H1 (cell line): ENCODE results near the gene SIPA1L3. TPM values are rescaled to one million over a fixed set of nuclear protein-coding genes. Genes with fewer than 3 reads are reported as not detected.

Experiments used
- CTCF ChIA-PET: fragments of 300-600 bp; sonication (Branson Sonifier 250); formaldehyde crosslinking; loops from one replicate; lab custom pipeline; 2021; ENCODE audit not compliant: partially characterized antibody; lab: Charles Lee
- POLR2A ChIA-PET: fragments of 300-600 bp; sonication (Branson Sonifier 250); formaldehyde crosslinking; loops from one replicate; lab custom pipeline; 2021; ENCODE audit warnings: inconsistent platforms; ENCODE audit not compliant: partially characterized antibody; lab: Charles Lee
- DNase-seq, 2 experiments: peaks; one replicate each; pipeline versions ENCODE4 v3.0.0 to v3.0.0-alpha.2; 2010 to 2022; ENCODE audit warnings: low spot score in 2 of 2, low read depth in 1 of 2, mixed read lengths in 1 of 2
- FAIRE-seq: peaks from 2 replicates; lab custom pipeline; 2011; peaks lifted over from hg19 to GRCh38; lab: Jason Lieb, UNC
- H2AFZ ChIP-seq: 2 replicates; pipeline ENCODE4 v1.8.1; 2012; ENCODE audit warnings: low read length, inconsistent platforms
- H2AK5ac ChIP-seq: 2 replicates; pipeline ENCODE4 v1.6.1; 2013; ENCODE audit warnings: low read depth, low read length
- H2BK120ac ChIP-seq: replicated peaks from 2 replicates; pipeline ENCODE3; 2013; ENCODE audit warnings: low read depth, low read length, inconsistent platforms
- H2BK12ac ChIP-seq: 2 replicates; pipeline ENCODE4 v1.6.1; 2013; ENCODE audit warnings: low read depth, low read length
- H2BK15ac ChIP-seq: 2 replicates; pipeline ENCODE4 v1.6.1; 2013; ENCODE audit warnings: low read length
- H2BK20ac ChIP-seq: 2 replicates; pipeline ENCODE4 v1.6.1; 2013; ENCODE audit warnings: low read length
- H2BK5ac ChIP-seq: 2 replicates; pipeline ENCODE4 v1.6.1; 2013; ENCODE audit warnings: low read depth, low read length
- H3K14ac ChIP-seq: 2 replicates; pipeline ENCODE4 v1.6.1; 2013; ENCODE audit warnings: inconsistent platforms; ENCODE audit not compliant: insufficient read length
- H3K18ac ChIP-seq: 2 replicates; pipeline ENCODE4 v1.6.1; 2013; ENCODE audit warnings: low read length; ENCODE audit errors: extremely low read depth
- H3K23ac ChIP-seq: 2 replicates; pipeline ENCODE4 v1.6.1; 2013; ENCODE audit warnings: inconsistent platforms; ENCODE audit not compliant: insufficient read length
- H3K23me2 ChIP-seq: 2 replicates; pipeline ENCODE4 v1.6.1; 2013; ENCODE audit warnings: low read depth, low read length
- H3K27ac ChIP-seq: 2 replicates; pipeline ENCODE4 v1.6.1; 2011; ENCODE audit warnings: low read depth, low read length, inconsistent platforms
- H3K27me3 ChIP-seq, 4 experiments: replicated peaks in 1 of 4; 1 replicate in 1 of 4; 2 replicates in 3 of 4; pipeline versions ENCODE4 v1.6.1 to v1.8.1; 2011 to 2013; ENCODE audit warnings: low read length in 3 of 4, mild to moderate bottlenecking in 3 of 4, inconsistent platforms in 2 of 4, mixed read lengths in 2 of 4, moderate library complexity in 1 of 4; ENCODE audit not compliant: control insufficient read depth in 3 of 4, insufficient read depth in 3 of 4; ENCODE audit errors: extremely low read depth in 1 of 4
- H3K36me3 ChIP-seq, 4 experiments: 2 replicates each; pipeline versions ENCODE4 v1.6.1 to v1.8.1; 2011 to 2013; ENCODE audit warnings: mild to moderate bottlenecking in 4 of 4, low read length in 3 of 4, moderate library complexity in 2 of 4, control low read depth in 1 of 4, inconsistent platforms in 1 of 4; ENCODE audit not compliant: insufficient read depth in 4 of 4, control insufficient read depth in 2 of 4
- H3K4ac ChIP-seq: replicated peaks from 2 replicates; pipeline ENCODE3; 2013; ENCODE audit warnings: low read length, low read depth, mixed read lengths, inconsistent platforms; ENCODE audit not compliant: insufficient read length
- H3K4me1 ChIP-seq, 4 experiments: replicated peaks in 1 of 4; 1 replicate in 1 of 4; 2 replicates in 3 of 4; pipeline versions ENCODE4 v1.6.1 to v1.8.1; 2011 to 2013; ENCODE audit warnings: low read length in 3 of 4, inconsistent platforms in 2 of 4, mixed read lengths in 1 of 4; ENCODE audit not compliant: insufficient read depth in 4 of 4, control insufficient read depth in 3 of 4
- H3K4me2 ChIP-seq, 2 experiments: 2 replicates each; pipeline versions ENCODE4 v1.6.1 to v1.8.1; 2011 to 2013; ENCODE audit warnings: low read depth in 2 of 2, low read length in 2 of 2, control low read depth in 1 of 2, inconsistent platforms in 1 of 2, mild to moderate bottlenecking in 1 of 2; ENCODE audit not compliant: insufficient read depth in 1 of 2
- H3K4me3 ChIP-seq, 4 experiments: fragments of 200-600, 300-600 bp in 1 of 4; sonication (generic), shearing (Covaris generic), sonication (Bioruptor Twin) in 1 of 4; 2 replicates each; pipeline versions ENCODE4 v1.5.1 to v1.8.1; 2011 to 2016; ENCODE audit warnings: low read length in 4 of 4, low read depth in 3 of 4, control low read depth in 2 of 4, inconsistent platforms in 2 of 4, mild to moderate bottlenecking in 2 of 4, mixed read lengths in 1 of 4, moderate library complexity in 1 of 4; ENCODE audit not compliant: insufficient read depth in 2 of 4; ENCODE audit errors: extremely low read depth in 1 of 4
- H3K56ac ChIP-seq: replicated peaks from 2 replicates; pipeline ENCODE3; 2013; ENCODE audit warnings: low read depth, mild to moderate bottlenecking, mixed read lengths, low read length, inconsistent platforms; ENCODE audit not compliant: insufficient read length
- H3K79me1 ChIP-seq: 2 replicates; pipeline ENCODE4 v1.6.1; 2013; ENCODE audit warnings: low read depth, low read length, control low read depth
- H3K79me2 ChIP-seq, 2 experiments: 2 replicates each; pipeline versions ENCODE4 v1.6.1 to v1.8.1; 2012 to 2013; ENCODE audit warnings: low read length in 2 of 2, mild to moderate bottlenecking in 2 of 2, inconsistent platforms in 1 of 2; ENCODE audit not compliant: insufficient read depth in 2 of 2, control insufficient read depth in 1 of 2
- H3K9ac ChIP-seq, 4 experiments: replicated peaks in 1 of 4; 1 replicate in 1 of 4; 2 replicates in 3 of 4; pipeline versions ENCODE4 v1.6.1 to v1.8.1; 2011 to 2013; ENCODE audit warnings: low read depth in 3 of 4, low read length in 3 of 4, control low read depth in 2 of 4, mild to moderate bottlenecking in 2 of 4, moderate library complexity in 2 of 4, inconsistent platforms in 1 of 4; ENCODE audit errors: extremely low read depth in 1 of 4
- H3K9me3 ChIP-seq, 2 experiments: 2 replicates each; pipeline versions ENCODE4 v1.6.1 to v1.8.1; 2012 to 2013; ENCODE audit warnings: mild to moderate bottlenecking in 2 of 2, moderate library complexity in 2 of 2, control low read depth in 1 of 2, inconsistent platforms in 1 of 2, low read depth in 1 of 2, low read length in 1 of 2, mixed read lengths in 1 of 2; ENCODE audit not compliant: insufficient read depth in 2 of 2
- H4K20me1 ChIP-seq, 2 experiments: replicated peaks in 1 of 2; 2 replicates each; pipeline versions ENCODE3 to v1.8.1; 2011 to 2013; ENCODE audit warnings: inconsistent platforms in 2 of 2, low read length in 2 of 2, mild to moderate bottlenecking in 1 of 2; ENCODE audit not compliant: insufficient read depth in 2 of 2, control insufficient read depth in 1 of 2
- H4K5ac ChIP-seq: 2 replicates; pipeline ENCODE4 v1.6.1; 2013; ENCODE audit warnings: low read length, low read depth, mixed read lengths, inconsistent platforms; ENCODE audit not compliant: insufficient read length
- H4K8ac ChIP-seq: 2 replicates; pipeline ENCODE4 v1.8.0; 2013; ENCODE audit warnings: mild to moderate bottlenecking, moderate library complexity, low read length, inconsistent platforms; ENCODE audit not compliant: insufficient read depth; ENCODE audit errors: extremely low read depth
- H4K91ac ChIP-seq: replicated peaks from 2 replicates; pipeline ENCODE3; 2013; ENCODE audit warnings: low read length, mixed read lengths, inconsistent platforms; ENCODE audit not compliant: insufficient read length
- CREB1 ChIP-seq: IDR thresholded peaks from 2 replicates; pipeline ENCODE4 v1.6.1; 2012; ENCODE audit warnings: inconsistent platforms
- EP300 ChIP-seq, 2 experiments: IDR thresholded peaks; 1 replicate in 1 of 2; 2 replicates in 1 of 2; pipeline ENCODE4 v1.6.1; 2011 to 2012; ENCODE audit warnings: low read depth in 2 of 2, low read length in 2 of 2, mild to moderate bottlenecking in 2 of 2, borderline replicate concordance in 1 of 2, inconsistent platforms in 1 of 2, moderate library complexity in 1 of 2
- GABPA ChIP-seq: IDR thresholded peaks from 2 replicates; pipeline ENCODE4 v1.6.1; 2011; ENCODE audit warnings: mild to moderate bottlenecking, low read length, moderate library complexity, borderline replicate concordance; ENCODE audit not compliant: insufficient read depth
- MAFK ChIP-seq: IDR thresholded peaks from 2 replicates; pipeline ENCODE4 v1.6.1; 2012; ENCODE audit warnings: low read depth, mild to moderate bottlenecking, improper control_type of control experiment, low read length
- RNF2 ChIP-seq: fragments of 200-900, 300-1000 bp; sonication (generic); IDR thresholded peaks from 2 replicates; pipeline ENCODE4 v1.7.1; 2016; ENCODE audit warnings: borderline replicate concordance, low read depth, mild to moderate bottlenecking, antibody characterized with exemption, low read length; ENCODE audit not compliant: poor library complexity, severe bottlenecking; ENCODE audit errors: missing control alignments
- RXRA ChIP-seq: IDR thresholded peaks from 2 replicates; pipeline ENCODE4 v1.6.1; 2011; ENCODE audit warnings: low read depth, mild to moderate bottlenecking, low read length, moderate library complexity; ENCODE audit not compliant: insufficient read depth
- SIRT6 ChIP-seq: IDR thresholded peaks from one replicate; pipeline ENCODE4 v1.7.1; 2012; ENCODE audit warnings: low read length, inconsistent platforms
- SP1 ChIP-seq: IDR thresholded peaks from 2 replicates; pipeline ENCODE4 v1.6.1; 2011; ENCODE audit warnings: low read depth, low read length
- whole genome bisulfite sequencing, 2 experiments: shearing (Covaris generic) in 1 of 2; methylation state at CpG; one replicate each; pipeline versions ENCODE4 v1.1.6 to v1.1.7; 2013 to 2015; ENCODE audit warnings: low lambda C conversion rate in 2 of 2, mixed read lengths in 2 of 2, inconsistent platforms in 1 of 2, low coverage in 1 of 2, missing lambda C conversion rate in 1 of 2; ENCODE audit not compliant: insufficient replicate concordance in 2 of 2, insufficient coverage in 1 of 2, insufficient read length in 1 of 2; ENCODE audit errors: extremely low coverage in 1 of 2, missing lambda C conversion rate in 1 of 2; 5-methylcytosine and 5-hydroxymethylcytosine counted together
- polyA plus RNA-seq, 7 experiments: library from polyadenylated mRNA; depleted of rRNA in 3 of 7; stranded (reverse) in 5 of 7; unstranded in 2 of 7; fragments of >200 nt in 5 of 7; fragments of 200-250 nt in 2 of 7; gene quantifications; 1 replicate in 5 of 7; 2 replicates in 1 of 7; 4 replicates in 1 of 7; pipeline versions ENCODE4 v1.2.1 to v1.2.3, GENCODE V29; 2011 to 2013; ENCODE audit warnings: missing spikeins in 2 of 7, mixed read lengths in 2 of 7
- total RNA-seq: library from RNA; stranded (reverse); fragmentation: NEBNext Ultra II Directional; extraction: Animal tissue kit (Norgen Biotek cat#: 25700); gene quantifications from 2 replicates; pipeline ENCODE4 v1.2.1, GENCODE V29; 2021
- TF ChIP-seq, protein P1 (sequence below), 3 experiments: IDR thresholded peaks; 1 replicate in 2 of 3; 2 replicates in 1 of 3; pipeline versions ENCODE4 v1.5.1 to v1.6.1; 2011; ENCODE audit warnings: low read length in 3 of 3, mild to moderate bottlenecking in 3 of 3, inconsistent platforms in 2 of 3, low read depth in 1 of 3, moderate library complexity in 1 of 3; ENCODE audit not compliant: insufficient read depth in 1 of 3; ENCODE audit errors: control extremely low read depth in 1 of 3

Gene SIPA1L3
- total and polyA plus RNA-seq, 2 of the 8 experiments (the other 6 are each of a cell fraction or from before 2014, with no cell fraction given) = 15.0 to 54.9 TPM

DNA sequence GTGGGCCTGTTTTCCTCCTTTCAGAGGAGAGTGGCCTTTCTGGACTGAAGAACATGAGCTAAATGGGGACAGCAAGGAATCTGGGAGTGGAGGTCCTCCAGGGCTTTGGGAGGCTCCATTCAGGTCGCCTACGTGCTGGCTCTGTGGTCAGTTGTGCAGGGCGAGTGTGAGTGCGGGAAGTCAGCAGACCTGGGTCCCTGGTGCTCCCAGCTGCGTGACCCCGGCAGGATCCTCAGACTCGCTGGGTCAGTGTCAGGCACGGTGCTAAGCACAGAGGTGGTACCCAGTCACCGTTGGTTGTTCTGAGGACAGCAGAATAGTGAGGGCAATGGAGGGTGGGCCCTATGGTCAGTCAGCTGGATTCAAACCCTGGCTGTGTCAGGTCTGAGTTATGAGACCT, 85.8 kb downstream of the SIPA1L3 start:
- peak overlapping the region; percentile 87 for H3K4ac ChIP-seq
- no peak overlapping the region for H3K4me3 ChIP-seq
- H3K36me3 ChIP-seq = no peaks in the 10 kb centered on the region
- DNase-seq = no peak
- no peaks in the 10 kb centered on the region for H3K9me3 ChIP-seq
- H3K14ac ChIP-seq = no peak overlapping the region
- CTCF ChIA-PET = interaction anchor here (0.9 to 17.8 kb wide), 17 partner anchors 9 to 98 kb away, joined by 3 to 259 read pairs (median 3); partner anchors contain the start of genes SIPA1L3 and WDR87
- H3K79me2 ChIP-seq = peaks cover 0 to 34% of the 10 kb centered on the region in 2 experiments; a peak in 2 of 4 replicates
- no peak overlapping the region for H2AFZ ChIP-seq
- peak overlapping the region; percentile 96 for H4K91ac ChIP-seq
- H3K56ac ChIP-seq = no peak overlapping the region
- no peak overlapping the region for H2BK20ac ChIP-seq
- peak overlapping the region; percentile 83 for H2BK15ac ChIP-seq
- 97% methylated on average over 9 of the region's 9 CpGs; no CpG with 5 or more reads in 1 of the 2 experiments for WGBS, 2 experiments
- no peaks in the 10 kb centered on the region for H3K27me3 ChIP-seq
- no peak overlapping the region; the same call in 1 of the 2 replicates for H2BK5ac ChIP-seq
- peaks cover 0 to 2% of the 10 kb centered on the region in 2 experiments for H4K20me1 ChIP-seq
- POLR2A ChIA-PET = interaction anchor here (0.7 to 7.6 kb wide), 5 partner anchors 11 to 87 kb away, joined by 3 to 66 read pairs (median 25); partner anchors contain the start of genes SIPA1L3 and WDR87
- peak overlapping the region; percentile 15; the same call in 1 of the 2 replicates for H3K18ac ChIP-seq
- no peaks in the 10 kb centered on the region for H3K23me2 ChIP-seq
- H3K9ac ChIP-seq = no peak overlapping the region
- no peak overlapping the region for H3K23ac ChIP-seq
- no peak overlapping the region for H4K5ac ChIP-seq
- no peak overlapping the region for H3K4me2 ChIP-seq
- H2BK12ac ChIP-seq = peak overlapping the region; percentile 44; the same call in 1 of the 2 replicates
- no peak overlapping the region for H3K27ac ChIP-seq
- no peak for TF ChIP-seq MAFK
- TF ChIP-seq SIRT6 = no peak
- no peak for TF ChIP-seq CREB1
- no peak for TF ChIP-seq RNF2
- no peak for TF ChIP-seq EP300 (IDR thresholded peaks at IDR 0.05; ENCODE audit: borderline replicate concordance in 1 of 2, low read depth in 2 of 2, low read length in 2 of 2)
- no peak for TF ChIP-seq RXRA
- no peak for TF ChIP-seq SP1
- no peak for TF ChIP-seq GABPA
- TF ChIP-seq, protein P1, sequence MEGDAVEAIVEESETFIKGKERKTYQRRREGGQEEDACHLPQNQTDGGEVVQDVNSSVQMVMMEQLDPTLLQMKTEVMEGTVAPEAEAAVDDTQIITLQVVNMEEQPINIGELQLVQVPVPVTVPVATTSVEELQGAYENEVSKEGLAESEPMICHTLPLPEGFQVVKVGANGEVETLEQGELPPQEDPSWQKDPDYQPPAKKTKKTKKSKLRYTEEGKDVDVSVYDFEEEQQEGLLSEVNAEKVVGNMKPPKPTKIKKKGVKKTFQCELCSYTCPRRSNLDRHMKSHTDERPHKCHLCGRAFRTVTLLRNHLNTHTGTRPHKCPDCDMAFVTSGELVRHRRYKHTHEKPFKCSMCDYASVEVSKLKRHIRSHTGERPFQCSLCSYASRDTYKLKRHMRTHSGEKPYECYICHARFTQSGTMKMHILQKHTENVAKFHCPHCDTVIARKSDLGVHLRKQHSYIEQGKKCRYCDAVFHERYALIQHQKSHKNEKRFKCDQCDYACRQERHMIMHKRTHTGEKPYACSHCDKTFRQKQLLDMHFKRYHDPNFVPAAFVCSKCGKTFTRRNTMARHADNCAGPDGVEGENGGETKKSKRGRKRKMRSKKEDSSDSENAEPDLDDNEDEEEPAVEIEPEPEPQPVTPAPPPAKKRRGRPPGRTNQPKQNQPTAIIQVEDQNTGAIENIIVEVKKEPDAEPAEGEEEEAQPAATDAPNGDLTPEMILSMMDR (IDR thresholded peaks at IDR 0.05; ENCODE audit: control extremely low read depth in 1 of 3, insufficient read depth in 1 of 3, low read depth in 1 of 3, low read length in 3 of 3) = no peak
- H3K4me1 ChIP-seq = peaks cover 9 to 30% (median 20%) of the 10 kb centered on the region in 4 experiments
- H2BK120ac ChIP-seq = no peak overlapping the region
- H2AK5ac ChIP-seq = peak overlapping the region; percentile 88
- no peaks in the 10 kb centered on the region; the same call in none of the 2 replicates for H3K79me1 ChIP-seq
- no peak for FAIRE-seq
- no peak overlapping the region for H4K8ac ChIP-seq
